Adipocyte (in vitro differentiated cells): ENCODE data around the gene SEMA4D.
A peak's percentile ranks its signal among the peaks of the same experiment; 100 is the strongest.
"Not testable (repeated sequence)": the region's sequence is repeated elsewhere in the genome, so short reads cannot be mapped to it uniquely, and the experiment has no call there.

Experiments used
- DNase-seq: peaks from one replicate; pipeline ENCODE4 v3.0.0-alpha.2; 2015; ENCODE audit warnings: low read depth
- H3K27me3 ChIP-seq: replicated peaks from 2 replicates; pipeline ENCODE4 v1.7.0; 2013; ENCODE audit warnings: mild to moderate bottlenecking, low read length, moderate library complexity; ENCODE audit not compliant: control insufficient read depth, insufficient read depth
- H3K36me3 ChIP-seq: 2 replicates; pipeline ENCODE4 v1.7.0; 2013; ENCODE audit warnings: low read length, mild to moderate bottlenecking, moderate library complexity; ENCODE audit not compliant: control insufficient read depth, insufficient read depth, severe bottlenecking
- H3K4me1 ChIP-seq: 2 replicates; pipeline ENCODE4 v1.7.0; 2013; ENCODE audit warnings: mild to moderate bottlenecking, low read length, moderate library complexity; ENCODE audit not compliant: control insufficient read depth, insufficient read depth
- H3K4me3 ChIP-seq: 2 replicates; pipeline ENCODE4 v1.7.0; 2013; ENCODE audit warnings: mild to moderate bottlenecking, low read length, moderate library complexity
- H3K9ac ChIP-seq: 2 replicates; pipeline ENCODE4 v1.7.0; 2013; ENCODE audit warnings: mild to moderate bottlenecking, low read length, moderate library complexity
- H3K9me3 ChIP-seq: 2 replicates; pipeline ENCODE4 v1.7.0; 2013; ENCODE audit warnings: mild to moderate bottlenecking, low read length, moderate library complexity; ENCODE audit not compliant: control insufficient read depth

Gene SEMA4D

DNA sequence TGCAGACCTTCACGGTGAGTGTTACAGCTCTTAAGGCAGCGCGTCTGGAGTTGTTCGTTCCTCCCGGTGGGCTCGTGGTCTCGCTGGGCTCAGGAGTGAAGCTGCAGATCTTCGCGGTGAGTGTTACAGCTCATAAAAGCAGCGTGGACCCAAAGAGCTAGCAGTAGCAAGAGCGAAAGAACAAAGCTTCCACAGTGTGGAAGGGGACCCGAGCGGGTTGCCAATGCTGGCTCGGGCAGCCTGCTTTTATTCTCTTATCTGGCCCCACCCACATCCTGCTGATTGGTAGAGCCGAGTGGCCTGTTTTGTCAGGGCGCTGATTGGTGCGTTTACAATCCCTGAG, 18.3 kb downstream of the SEMA4D start:
- H3K9me3 ChIP-seq, H3K4me1 ChIP-seq, H3K9ac ChIP-seq, H3K4me3 ChIP-seq, H3K27me3 ChIP-seq, DNase-seq, H3K36me3 ChIP-seq: not testable (repeated sequence)

DNA sequence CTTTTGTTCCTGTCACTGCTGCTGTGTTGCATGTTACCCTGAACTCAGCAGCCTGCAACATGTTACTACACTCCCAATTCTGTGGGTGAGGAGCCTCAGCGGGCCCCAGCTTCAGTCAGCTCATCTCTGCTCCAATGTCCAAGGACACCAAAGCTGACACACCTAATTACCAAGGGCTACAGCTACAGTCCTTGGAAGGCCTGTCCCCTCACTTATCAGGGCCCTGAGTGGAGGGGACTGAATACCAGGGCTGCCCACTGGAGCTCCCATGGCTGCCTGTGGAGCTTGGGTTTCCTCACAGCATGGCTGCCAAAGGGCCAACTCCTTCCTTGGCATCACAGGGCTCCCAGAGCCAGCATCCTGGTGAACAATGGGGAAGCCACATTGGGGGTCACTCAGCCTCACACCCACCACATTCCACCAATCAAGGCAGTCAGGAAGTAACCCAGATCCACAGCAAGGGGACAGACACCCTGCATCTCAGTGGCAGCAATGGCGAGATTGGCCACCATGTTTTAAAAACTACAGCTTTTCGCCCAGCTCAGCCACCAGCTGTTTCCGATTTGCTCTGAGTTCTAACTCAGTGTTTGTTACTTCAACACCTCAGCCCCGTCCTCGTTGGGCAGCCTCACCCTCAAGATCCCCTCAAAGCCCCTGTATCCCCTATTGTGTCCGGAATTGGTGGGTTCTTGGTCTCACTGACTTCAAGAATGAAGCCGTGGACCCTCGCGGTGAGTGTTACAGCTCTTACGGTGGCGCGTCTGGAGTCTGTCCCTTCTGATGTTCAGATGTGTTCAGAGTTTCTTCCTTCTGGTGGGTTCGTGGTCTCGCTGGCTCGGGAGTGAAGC, 18.9 kb downstream of the SEMA4D start:
- H3K9me3 ChIP-seq: peaks cover 2% of the 10 kb centered on the region
- H3K27me3 ChIP-seq: peaks cover 9% of the 10 kb centered on the region
- H3K4me1 ChIP-seq: no peaks in the 10 kb centered on the region
- H3K36me3 ChIP-seq: no peaks in the 10 kb centered on the region
- no peak for DNase-seq
- H3K9ac ChIP-seq: no peak overlapping the region
- H3K4me3 ChIP-seq: no peak overlapping the region

DNA sequence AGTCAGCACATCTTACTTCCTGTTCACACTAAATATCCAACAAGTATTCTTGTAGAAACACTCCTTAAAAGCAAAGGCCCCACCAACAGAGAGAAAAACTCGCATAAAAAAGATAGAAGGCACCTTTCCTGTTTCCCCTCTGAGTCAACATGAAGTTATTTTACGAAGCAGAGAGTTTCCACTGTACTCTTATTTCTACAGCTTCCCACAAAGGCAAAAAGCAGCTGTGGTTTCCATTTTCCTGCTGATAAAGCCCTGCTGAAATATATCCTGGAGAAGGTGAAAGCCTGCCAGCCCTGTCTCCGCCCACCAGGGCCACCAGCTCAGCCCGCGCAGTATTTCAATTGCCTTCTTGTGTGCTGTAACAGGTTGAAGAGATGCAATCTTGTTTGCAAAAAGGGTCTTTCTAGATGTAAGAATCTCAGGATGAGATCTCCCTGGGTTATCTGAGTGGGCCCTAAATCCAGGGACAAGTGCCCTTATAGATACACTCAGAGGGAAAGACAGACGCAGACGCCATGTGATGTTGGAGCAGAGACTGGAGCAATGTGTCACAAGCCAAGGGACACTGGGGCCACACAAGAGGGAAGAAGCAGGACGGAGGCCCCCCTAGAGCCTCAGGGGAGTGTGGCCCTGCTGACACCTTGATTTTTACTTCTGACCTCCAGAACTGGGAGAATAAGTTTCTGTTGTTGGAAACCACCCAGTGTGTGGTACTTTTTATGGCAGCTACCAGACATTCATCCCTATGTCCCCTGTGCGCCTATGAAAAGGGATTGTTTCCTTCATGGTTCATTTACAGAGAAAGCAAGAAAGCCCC, 19.9 kb downstream of the SEMA4D start:
- H3K4me3 ChIP-seq: no peak overlapping the region
- H3K4me1 ChIP-seq: no peaks in the 10 kb centered on the region
- H3K9me3 ChIP-seq: peaks cover 2% of the 10 kb centered on the region
- no peak for DNase-seq
- H3K9ac ChIP-seq: no peak overlapping the region
- no peaks in the 10 kb centered on the region for H3K36me3 ChIP-seq
- H3K27me3 ChIP-seq: peaks cover 9% of the 10 kb centered on the region

DNA sequence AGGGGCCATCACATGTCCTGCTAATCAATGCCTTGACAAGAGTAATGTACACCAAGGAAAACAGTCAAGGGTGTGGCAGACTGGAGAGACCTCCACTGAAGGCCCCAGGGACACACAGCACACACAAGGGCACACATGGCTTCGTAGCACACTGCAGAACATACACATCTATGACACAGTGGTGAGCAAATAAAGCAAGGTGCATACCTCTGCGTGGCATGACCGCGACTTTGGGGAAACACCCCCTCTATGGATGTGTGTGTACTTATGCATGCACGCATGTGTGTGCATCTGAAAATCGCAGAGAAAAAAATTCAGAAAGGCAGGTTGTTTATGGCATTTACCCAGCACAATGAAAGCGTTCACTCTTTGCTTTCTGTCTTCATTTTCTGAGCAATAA, 20.5 kb downstream of the SEMA4D start:
- peaks cover 9% of the 10 kb centered on the region for H3K27me3 ChIP-seq
- H3K4me3 ChIP-seq: no peak overlapping the region
- no peaks in the 10 kb centered on the region for H3K4me1 ChIP-seq
- peaks cover 2% of the 10 kb centered on the region for H3K9me3 ChIP-seq
- DNase-seq: no peak
- no peak overlapping the region for H3K9ac ChIP-seq
- H3K36me3 ChIP-seq: no peaks in the 10 kb centered on the region

DNA sequence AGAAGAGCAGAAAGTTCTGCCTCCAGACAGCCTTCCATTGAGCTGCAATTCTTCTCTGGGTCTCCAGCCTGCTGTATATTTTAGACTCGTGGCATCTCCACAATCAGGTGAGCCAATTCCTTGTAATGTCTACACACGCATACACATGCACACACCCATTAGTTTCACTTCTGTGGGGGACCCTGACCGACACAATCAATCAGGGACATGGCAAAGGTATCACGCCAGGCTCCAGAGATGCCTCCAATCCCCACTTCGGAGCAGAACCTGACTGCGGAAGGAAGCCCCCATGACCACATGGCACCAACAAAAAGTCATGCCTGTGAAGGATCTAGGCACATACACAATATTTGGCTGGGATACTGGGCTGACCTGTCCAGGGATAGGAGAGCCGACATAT, 21.4 kb downstream of the SEMA4D start:
- Histone ChIP-seq H3K9ac (no peak overlapping the region), H3K4me1 (no peaks in the 10 kb centered on the region), H3K9me3 (peaks cover 2% of the 10 kb centered on the region), H3K27me3 (peaks cover 3% of the 10 kb centered on the region), H3K36me3 (no peaks in the 10 kb centered on the region), H3K4me3 (no peak overlapping the region)
- DNase-seq: no peak

DNA sequence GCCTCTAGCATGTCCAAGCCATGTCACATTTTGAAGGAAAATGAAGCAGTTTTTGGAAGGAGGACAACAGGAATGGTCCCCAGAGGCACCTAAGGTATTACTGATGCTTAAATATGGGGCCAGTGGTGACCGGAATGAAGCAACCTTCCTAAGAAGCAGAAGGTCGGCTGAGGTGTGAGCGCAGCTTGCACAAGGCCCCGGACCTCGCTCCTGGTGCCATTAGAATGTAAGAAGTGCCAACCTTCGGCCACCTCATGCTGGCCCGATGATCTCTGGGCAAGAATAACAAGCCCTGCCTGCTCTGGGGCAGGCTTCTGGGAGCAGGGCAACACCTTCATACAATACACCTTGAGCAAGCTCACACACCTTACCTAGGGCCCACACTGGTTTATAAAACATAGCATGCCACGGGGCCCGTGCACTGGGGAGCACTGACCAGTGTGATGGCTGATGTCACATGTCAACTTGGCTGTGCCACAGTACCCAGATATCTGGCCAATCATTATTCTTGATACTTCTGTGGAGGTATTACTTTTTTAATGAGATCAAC, 21.9 kb downstream of the SEMA4D start:
- peaks cover 2% of the 10 kb centered on the region for H3K9me3 ChIP-seq
- H3K4me1 ChIP-seq: no peaks in the 10 kb centered on the region
- no peak for DNase-seq
- H3K36me3 ChIP-seq: no peaks in the 10 kb centered on the region
- no peak overlapping the region for H3K9ac ChIP-seq
- no peak overlapping the region for H3K4me3 ChIP-seq
- no peaks in the 10 kb centered on the region for H3K27me3 ChIP-seq

DNA sequence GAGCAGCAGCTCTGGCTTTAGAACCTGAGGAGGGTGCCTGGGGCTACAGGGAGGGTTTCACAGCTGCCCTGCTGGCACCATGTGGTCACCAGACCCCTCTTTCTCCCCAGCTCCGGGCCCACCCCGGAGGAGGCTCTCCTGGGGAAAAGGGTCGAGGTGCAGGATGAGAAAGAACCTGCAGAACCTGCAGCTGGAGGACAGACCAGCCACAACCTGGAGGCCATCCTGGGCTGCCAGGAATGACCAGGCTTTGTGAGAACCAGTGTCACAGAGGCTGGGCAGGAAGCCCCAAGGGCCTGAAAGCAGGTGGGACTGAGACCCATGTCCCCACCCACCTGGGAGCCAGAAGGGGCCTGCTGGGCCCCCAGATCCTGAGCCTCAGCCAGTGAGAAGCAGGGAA, 23.0 kb downstream of the SEMA4D start:
- Histone ChIP-seq H3K27me3 (peaks cover 5% of the 10 kb centered on the region), H3K9ac (no peak overlapping the region), H3K9me3 (peaks cover 2% of the 10 kb centered on the region), H3K4me1 (no peaks in the 10 kb centered on the region), H3K36me3 (no peaks in the 10 kb centered on the region), H3K4me3 (no peak overlapping the region)
- no peak for DNase-seq

DNA sequence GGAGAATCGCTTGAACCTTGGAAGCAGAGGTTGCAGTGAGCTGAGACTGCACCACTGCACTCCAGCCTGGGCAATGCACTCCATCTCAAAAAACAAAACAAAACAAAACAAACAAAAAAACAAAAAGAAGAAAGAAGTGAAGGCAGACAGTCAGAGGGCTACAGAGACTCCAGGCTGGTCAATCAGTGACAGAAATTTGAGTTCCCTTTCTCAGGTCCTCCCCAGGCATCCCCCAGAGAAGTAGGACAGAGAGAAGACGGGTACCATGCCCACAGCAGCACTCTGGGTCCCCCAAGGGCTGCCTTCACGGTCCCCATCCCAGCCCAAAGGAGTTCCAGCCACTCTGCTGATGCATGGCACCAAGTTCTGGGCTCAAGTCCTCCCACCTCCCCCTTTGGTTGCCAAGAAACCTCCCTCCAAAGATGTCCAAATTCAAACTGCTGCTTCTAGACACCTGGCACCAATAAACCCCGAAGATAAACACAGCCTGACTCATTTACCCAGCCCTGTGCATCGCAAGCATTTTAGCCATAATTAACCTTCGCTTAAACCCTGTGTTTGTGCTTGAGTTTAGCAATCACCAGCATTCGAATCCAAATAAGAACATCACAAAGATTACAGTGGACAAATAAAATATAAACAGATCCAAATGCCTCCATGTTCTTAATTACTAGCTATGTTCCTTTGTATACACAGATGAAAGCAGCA, 24.0 kb downstream of the SEMA4D start:
- Histone ChIP-seq H3K4me1 (no peaks in the 10 kb centered on the region), H3K9ac (no peak overlapping the region), H3K9me3 (peaks cover under 1% of the 10 kb centered on the region), H3K36me3 (no peaks in the 10 kb centered on the region), H3K4me3 (no peak overlapping the region), H3K27me3 (peaks cover 5% of the 10 kb centered on the region)
- DNase-seq: peak; percentile 68

DNA sequence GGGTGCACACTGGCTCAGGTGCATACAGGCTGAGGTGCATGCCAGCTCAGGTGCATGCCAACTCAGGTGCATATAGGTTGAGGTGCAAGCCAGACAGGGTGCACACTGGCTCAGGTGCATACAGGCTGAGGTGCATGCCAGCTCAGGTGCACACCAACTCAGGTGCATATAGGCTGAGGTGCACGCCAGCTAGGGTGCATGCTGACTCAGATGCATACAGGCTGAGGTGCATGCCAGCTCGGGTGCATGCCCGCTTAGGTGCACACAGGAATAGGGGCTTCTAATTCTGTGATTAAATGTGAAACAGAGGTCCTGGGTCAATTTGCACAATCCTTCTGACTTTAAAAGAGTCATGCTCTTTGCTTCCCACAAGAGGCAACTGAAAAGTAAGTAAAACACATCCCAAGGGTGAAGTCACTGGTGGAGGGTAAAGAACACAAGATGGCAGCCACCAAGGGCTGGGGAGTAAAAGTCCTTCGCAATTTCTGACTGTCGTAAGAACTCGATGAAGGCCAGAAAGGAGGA, 26.1 kb downstream of the SEMA4D start:
- H3K9ac ChIP-seq, H3K9me3 ChIP-seq, DNase-seq, H3K36me3 ChIP-seq, H3K4me1 ChIP-seq, H3K4me3 ChIP-seq, H3K27me3 ChIP-seq: not testable (repeated sequence)

DNA sequence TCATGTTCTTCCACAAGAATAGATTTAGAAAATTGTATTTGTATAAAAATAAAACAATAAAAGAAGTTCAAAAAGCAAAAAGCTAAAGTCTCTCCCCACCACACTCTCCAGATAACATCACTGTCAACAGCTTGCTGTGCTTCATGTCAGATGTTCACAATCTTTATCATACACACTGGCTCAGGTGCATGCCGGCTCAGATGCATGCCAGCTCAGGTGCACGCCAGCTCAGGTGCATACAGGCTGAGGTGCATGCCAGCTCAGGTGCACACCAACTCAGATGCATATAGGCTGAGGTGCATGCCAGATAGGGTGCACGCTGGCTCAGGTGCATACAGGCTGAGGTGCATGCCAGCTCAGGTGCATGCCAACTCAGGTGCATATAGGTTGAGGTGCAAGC, 26.5 kb downstream of the SEMA4D start:
- Histone ChIP-seq H3K4me1 (no peaks in the 10 kb centered on the region), H3K9ac (no peak overlapping the region), H3K9me3 (no peaks in the 10 kb centered on the region), H3K36me3 (no peaks in the 10 kb centered on the region), H3K4me3 (no peak overlapping the region), H3K27me3 (peaks cover 10% of the 10 kb centered on the region)
- no peak for DNase-seq
